Liver (tissue), 9 donors: Measurements from ENCODE around the gene FAM124A. TPM values are rescaled to one million over a fixed set of nuclear protein-coding genes. Genes with fewer than 3 reads are reported as not detected.

ENCODE experiments used
- DNase-seq: peaks from one replicate; pipeline ENCODE4 v3.0.0-alpha.2; 2017; ENCODE audit warnings: low spot score
- H3K27ac ChIP-seq, 2 donors: one replicate each; pipeline ENCODE4 v1.7.0; 2013; ENCODE audit warnings: inconsistent platforms in 2 of 2, low read length in 2 of 2, control low read depth in 1 of 2, low read depth in 1 of 2, mild to moderate bottlenecking in 1 of 2
- H3K27me3 ChIP-seq, 4 donors: one replicate each; pipeline versions ENCODE4 v1.6.1 to v1.7.0; 2013; ENCODE audit warnings: low read length in 3 of 4, inconsistent platforms in 1 of 4, mild to moderate bottlenecking in 1 of 4, moderate library complexity in 1 of 4; ENCODE audit not compliant: control insufficient read depth in 4 of 4, insufficient read depth in 4 of 4
- H3K36me3 ChIP-seq, 4 donors: one replicate each; pipeline versions ENCODE4 v1.6.1 to v1.7.0; 2013; ENCODE audit warnings: low read length in 3 of 4, mild to moderate bottlenecking in 3 of 4, low read depth in 1 of 4, moderate library complexity in 1 of 4; ENCODE audit not compliant: control insufficient read depth in 4 of 4, insufficient read depth in 3 of 4
- H3K4me1 ChIP-seq, 4 donors: one replicate each; pipeline versions ENCODE4 v1.6.1 to v1.7.0; 2013; ENCODE audit warnings: low read length in 3 of 4, mild to moderate bottlenecking in 3 of 4, moderate library complexity in 1 of 4; ENCODE audit not compliant: control insufficient read depth in 4 of 4, insufficient read depth in 4 of 4
- H3K4me3 ChIP-seq, 3 donors: one replicate each; pipeline versions ENCODE4 v1.6.1 to v1.7.0; 2013; ENCODE audit warnings: low read length in 3 of 3, control low read depth in 1 of 3, low read depth in 1 of 3, mild to moderate bottlenecking in 1 of 3
- H3K9ac ChIP-seq, 2 donors: one replicate each; pipeline ENCODE4 v1.7.0; 2013; ENCODE audit warnings: low read length in 2 of 2, mild to moderate bottlenecking in 2 of 2, moderate library complexity in 2 of 2, control low read depth in 1 of 2, low read depth in 1 of 2
- H3K9me3 ChIP-seq, 4 donors: one replicate each; pipeline versions ENCODE4 v1.6.1 to v1.7.0; 2013; ENCODE audit warnings: low read length in 3 of 4; ENCODE audit not compliant: control insufficient read depth in 4 of 4
- FOXA1 ChIP-seq: IDR thresholded peaks from 2 replicates; pipeline ENCODE4 v1.6.1; 2016; ENCODE audit warnings: antibody characterized with exemption
- FOXA2 ChIP-seq: IDR thresholded peaks from 2 replicates; pipeline ENCODE4 v1.6.1; 2016; ENCODE audit warnings: antibody characterized with exemption
- GABPA ChIP-seq, 2 donors: IDR thresholded peaks in 1 of 2; conservative IDR thresholded peaks in 1 of 2; 2 replicates each; pipeline ENCODE4 v1.6.1; 2016; ENCODE audit warnings: antibody characterized with exemption in 2 of 2, mild to moderate bottlenecking in 1 of 2, moderate library complexity in 1 of 2
- HNF4A ChIP-seq, 2 donors: conservative IDR thresholded peaks; 2 replicates each; pipeline ENCODE4 v1.6.1; 2016; ENCODE audit warnings: antibody characterized with exemption in 2 of 2, mild to moderate bottlenecking in 2 of 2
- HNF4G ChIP-seq: IDR thresholded peaks from 2 replicates; pipeline ENCODE4 v1.6.1; 2016; ENCODE audit warnings: antibody characterized with exemption
- NR2F2 ChIP-seq: IDR thresholded peaks from 2 replicates; pipeline ENCODE4 v1.6.1; 2016; ENCODE audit warnings: antibody characterized with exemption
- RAD21 ChIP-seq, 2 donors: IDR thresholded peaks; 2 replicates each; pipeline ENCODE4 v1.6.1; 2016; ENCODE audit warnings: antibody characterized with exemption in 2 of 2, mild to moderate bottlenecking in 2 of 2
- RXRA ChIP-seq, 2 donors: IDR thresholded peaks; 2 replicates each; pipeline ENCODE4 v1.6.1; 2017 to 2018; ENCODE audit warnings: antibody characterized with exemption in 2 of 2, mild to moderate bottlenecking in 1 of 2
- YY1 ChIP-seq: IDR thresholded peaks from 2 replicates; pipeline ENCODE4 v1.6.1; 2016; ENCODE audit warnings: antibody characterized with exemption, mild to moderate bottlenecking
- WGBS: extraction: QIAGEN DNeasy Blood & Tissue Kit; methylation state at CpG from one replicate; pipeline ENCODE4 v1.1.7; 2013; 5-methylcytosine and 5-hydroxymethylcytosine counted together
- polyA plus RNA-seq, 2 donors: library from polyadenylated mRNA; stranded (reverse) in 1 of 2; unstranded in 1 of 2; fragments of 200-250 nt in 1 of 2; fragments of >200 nt in 1 of 2; fragmentation: Nextera tagmentation in 1 of 2; extraction: Ambion mirVana in 1 of 2; gene quantifications; one replicate each; pipeline versions ENCODE4 v1.2.1 to v1.2.3, GENCODE V29; 2013 to 2015
- total RNA-seq, 2 donors: library from RNA; depleted of rRNA; stranded (reverse); fragments of >200 nt; gene quantifications; one replicate each; pipeline ENCODE4 v1.2.3, GENCODE V29; 2014
- TF ChIP-seq, protein P1 (sequence below): IDR thresholded peaks from 2 replicates; pipeline ENCODE4 v1.6.1; 2016; ENCODE audit warnings: antibody characterized with exemption
- TF ChIP-seq, protein P2 (sequence below): IDR thresholded peaks from 2 replicates; pipeline ENCODE4 v1.6.1; 2016; ENCODE audit warnings: antibody characterized with exemption, mild to moderate bottlenecking
- TF ChIP-seq, protein P3 (sequence below): IDR thresholded peaks from 2 replicates; pipeline ENCODE4 v1.6.1; 2016; ENCODE audit warnings: antibody characterized with exemption
- TF ChIP-seq, protein P4 (sequence below): IDR thresholded peaks from 2 replicates; pipeline ENCODE4 v1.6.1; 2016; ENCODE audit warnings: antibody characterized with exemption
- donor health status: healthy.
- donor health status: healthy.
- donor health status: healthy.
- donor health status: healthy.
- donor health status: healthy.

Gene FAM124A
- total and polyA plus RNA-seq, 4 donors, result 0.33 to 0.92 (median 0.46) TPM

DNA sequence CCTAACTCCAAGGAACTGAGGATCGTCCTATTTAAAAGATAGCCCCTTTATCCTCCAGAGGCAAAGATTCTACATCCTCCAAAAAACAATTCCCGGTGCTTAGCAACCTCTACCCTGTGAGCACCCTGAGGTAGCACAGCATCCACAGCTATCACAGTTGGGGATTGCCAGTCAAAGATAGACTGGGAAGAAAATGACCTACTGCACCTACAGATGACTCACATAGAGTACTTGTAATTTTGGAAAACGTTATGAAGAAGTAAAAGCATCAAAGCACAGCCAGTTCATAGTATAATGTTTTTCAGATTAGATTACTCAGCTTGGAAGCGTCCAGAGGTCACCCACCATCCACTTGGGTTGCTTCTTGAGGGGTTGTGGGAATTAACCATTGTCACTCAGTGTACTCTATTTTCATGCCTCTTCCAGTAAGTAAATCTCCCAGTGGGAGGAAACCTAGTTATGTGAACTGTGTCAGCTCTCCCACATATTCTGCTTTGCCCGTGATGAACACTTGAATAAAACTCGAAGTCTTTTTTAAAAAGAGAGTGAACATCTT, 8.9 kb upstream of the FAM124A start:
- Histone ChIP-seq H3K4me1 (no peaks in the 10 kb centered on the region), H3K9ac (no peak overlapping the region), H3K27me3 (peaks cover 0 to 14% (median 0%) of the 10 kb centered on the region in 4 donors), H3K4me3 (no peak overlapping the region), H3K9me3 (no peaks in the 10 kb centered on the region), H3K27ac (no peak overlapping the region), H3K36me3 (no peaks in the 10 kb centered on the region)
- 60% methylated on average over 6 of the region's 6 CpGs for WGBS
- no peak for DNase-seq
- TF ChIP-seq RXRA (IDR thresholded peaks at IDR 0.05) (no peak), NR2F2 (no peak), RAD21 (IDR thresholded peaks at IDR 0.05) (no peak), FOXA1 (no peak), HNF4A (conservative IDR thresholded peaks at IDR 0.05) (no peak)
- TF ChIP-seq, protein P1, sequence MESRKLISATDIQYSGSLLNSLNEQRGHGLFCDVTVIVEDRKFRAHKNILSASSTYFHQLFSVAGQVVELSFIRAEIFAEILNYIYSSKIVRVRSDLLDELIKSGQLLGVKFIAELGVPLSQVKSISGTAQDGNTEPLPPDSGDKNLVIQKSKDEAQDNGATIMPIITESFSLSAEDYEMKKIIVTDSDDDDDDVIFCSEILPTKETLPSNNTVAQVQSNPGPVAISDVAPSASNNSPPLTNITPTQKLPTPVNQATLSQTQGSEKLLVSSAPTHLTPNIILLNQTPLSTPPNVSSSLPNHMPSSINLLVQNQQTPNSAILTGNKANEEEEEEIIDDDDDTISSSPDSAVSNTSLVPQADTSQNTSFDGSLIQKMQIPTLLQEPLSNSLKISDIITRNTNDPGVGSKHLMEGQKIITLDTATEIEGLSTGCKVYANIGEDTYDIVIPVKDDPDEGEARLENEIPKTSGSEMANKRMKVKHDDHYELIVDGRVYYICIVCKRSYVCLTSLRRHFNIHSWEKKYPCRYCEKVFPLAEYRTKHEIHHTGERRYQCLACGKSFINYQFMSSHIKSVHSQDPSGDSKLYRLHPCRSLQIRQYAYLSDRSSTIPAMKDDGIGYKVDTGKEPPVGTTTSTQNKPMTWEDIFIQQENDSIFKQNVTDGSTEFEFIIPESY, result no peak

DNA sequence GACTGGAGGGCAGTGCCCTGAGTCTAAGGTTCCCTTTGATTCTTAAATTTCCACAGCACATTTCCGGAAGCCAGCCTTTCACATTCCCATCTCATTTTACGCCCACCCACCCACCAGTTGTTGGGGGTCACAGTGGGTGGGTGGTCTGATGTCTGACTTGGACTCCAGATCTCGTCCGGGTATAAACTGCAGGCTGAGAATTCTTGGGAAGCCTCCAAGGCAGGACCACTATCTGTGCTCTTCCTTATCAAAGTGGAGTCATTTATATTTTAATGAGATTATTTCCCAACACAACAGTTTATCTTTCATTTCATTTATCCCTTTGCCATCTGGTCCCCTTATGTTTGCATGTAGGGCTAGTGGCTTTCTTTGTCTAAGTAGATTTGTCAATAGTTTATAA, 3.6 kb upstream of the FAM124A start:
- WGBS, result 84% methylated on average over 4 of the region's 4 CpGs
- TF ChIP-seq, protein P1, result no peak
- no peak for TF ChIP-seq FOXA2
- TF ChIP-seq, protein P2, sequence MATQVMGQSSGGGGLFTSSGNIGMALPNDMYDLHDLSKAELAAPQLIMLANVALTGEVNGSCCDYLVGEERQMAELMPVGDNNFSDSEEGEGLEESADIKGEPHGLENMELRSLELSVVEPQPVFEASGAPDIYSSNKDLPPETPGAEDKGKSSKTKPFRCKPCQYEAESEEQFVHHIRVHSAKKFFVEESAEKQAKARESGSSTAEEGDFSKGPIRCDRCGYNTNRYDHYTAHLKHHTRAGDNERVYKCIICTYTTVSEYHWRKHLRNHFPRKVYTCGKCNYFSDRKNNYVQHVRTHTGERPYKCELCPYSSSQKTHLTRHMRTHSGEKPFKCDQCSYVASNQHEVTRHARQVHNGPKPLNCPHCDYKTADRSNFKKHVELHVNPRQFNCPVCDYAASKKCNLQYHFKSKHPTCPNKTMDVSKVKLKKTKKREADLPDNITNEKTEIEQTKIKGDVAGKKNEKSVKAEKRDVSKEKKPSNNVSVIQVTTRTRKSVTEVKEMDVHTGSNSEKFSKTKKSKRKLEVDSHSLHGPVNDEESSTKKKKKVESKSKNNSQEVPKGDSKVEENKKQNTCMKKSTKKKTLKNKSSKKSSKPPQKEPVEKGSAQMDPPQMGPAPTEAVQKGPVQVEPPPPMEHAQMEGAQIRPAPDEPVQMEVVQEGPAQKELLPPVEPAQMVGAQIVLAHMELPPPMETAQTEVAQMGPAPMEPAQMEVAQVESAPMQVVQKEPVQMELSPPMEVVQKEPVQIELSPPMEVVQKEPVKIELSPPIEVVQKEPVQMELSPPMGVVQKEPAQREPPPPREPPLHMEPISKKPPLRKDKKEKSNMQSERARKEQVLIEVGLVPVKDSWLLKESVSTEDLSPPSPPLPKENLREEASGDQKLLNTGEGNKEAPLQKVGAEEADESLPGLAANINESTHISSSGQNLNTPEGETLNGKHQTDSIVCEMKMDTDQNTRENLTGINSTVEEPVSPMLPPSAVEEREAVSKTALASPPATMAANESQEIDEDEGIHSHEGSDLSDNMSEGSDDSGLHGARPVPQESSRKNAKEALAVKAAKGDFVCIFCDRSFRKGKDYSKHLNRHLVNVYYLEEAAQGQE, result no peak
- no peak for TF ChIP-seq GABPA (IDR thresholded peaks at IDR 0.05 in 1 of 2, conservative IDR thresholded peaks at IDR 0.05 in 1 of 2)
- TF ChIP-seq HNF4G, result no peak
- no peak for TF ChIP-seq HNF4A (conservative IDR thresholded peaks at IDR 0.05)
- TF ChIP-seq, protein P3, sequence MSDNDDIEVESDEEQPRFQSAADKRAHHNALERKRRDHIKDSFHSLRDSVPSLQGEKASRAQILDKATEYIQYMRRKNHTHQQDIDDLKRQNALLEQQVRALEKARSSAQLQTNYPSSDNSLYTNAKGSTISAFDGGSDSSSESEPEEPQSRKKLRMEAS, result no peak
- TF ChIP-seq, protein P4, sequence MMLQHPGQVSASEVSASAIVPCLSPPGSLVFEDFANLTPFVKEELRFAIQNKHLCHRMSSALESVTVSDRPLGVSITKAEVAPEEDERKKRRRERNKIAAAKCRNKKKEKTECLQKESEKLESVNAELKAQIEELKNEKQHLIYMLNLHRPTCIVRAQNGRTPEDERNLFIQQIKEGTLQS, result no peak
- no peak for TF ChIP-seq YY1
- TF ChIP-seq RAD21 (IDR thresholded peaks at IDR 0.05), result no peak
- no peak for TF ChIP-seq RXRA (IDR thresholded peaks at IDR 0.05)

More for the DNA sequence above, 3.6 kb upstream of the FAM124A start:
- Histone ChIP-seq H3K9me3 (no peaks in the 10 kb centered on the region), H3K27ac (no peak overlapping the region), H3K36me3 (no peaks in the 10 kb centered on the region), H3K4me3 (no peak overlapping the region), H3K9ac (no peak overlapping the region), H3K27me3 (peaks cover 0 to 4% (median 0%) of the 10 kb centered on the region in 4 donors), H3K4me1 (peaks cover 0 to 13% (median 9%) of the 10 kb centered on the region in 4 donors)
- no peak for DNase-seq
